Stimulated activated naive CD8-positive, alpha-beta T cell treated with anti-CD3 and anti-CD28 coated beads, Interleukin-15, Interleukin-2, amounts not matched to agents 100 ng/mL and 50 ng/mL, for 24 hours (primary cell): ENCODE results near the gene DMGDH.

Source experiments
- H3K27ac Mint-ChIP-seq: one replicate; pipeline ENCODE4 v1.8.0; 2021; ENCODE audit warnings: mild to moderate bottlenecking, mixed read lengths
- H3K27me3 Mint-ChIP-seq: one replicate; pipeline ENCODE4 v1.8.0; 2021; ENCODE audit warnings: mixed read lengths
- H3K36me3 Mint-ChIP-seq: one replicate; pipeline ENCODE4 v1.8.0; 2021; ENCODE audit warnings: low read depth, mixed read lengths
- H3K4me1 Mint-ChIP-seq: one replicate; pipeline ENCODE4 v1.8.0; 2021; ENCODE audit warnings: low read depth, mixed read lengths
- H3K4me3 Mint-ChIP-seq: one replicate; pipeline ENCODE4 v1.8.0; 2021; ENCODE audit warnings: mild to moderate bottlenecking, mixed read lengths
- H3K9me3 Mint-ChIP-seq: one replicate; pipeline ENCODE4 v1.8.0; 2021; ENCODE audit warnings: mixed read lengths

The DMGDH gene

GRCh38 chr5:78953092-78953800, 116.2 kb downstream of the DMGDH start:
- Mint-ChIP-seq H3K27ac (no peak overlapping the region), H3K27me3 (no peaks in the 10 kb centered on the region)

More at GRCh38 chr5:78953092-78953800, 116.2 kb downstream of the DMGDH start:
- no peak overlapping the region for H3K4me3 Mint-ChIP-seq
- H3K36me3 Mint-ChIP-seq: peaks cover 36% of the 10 kb centered on the region
- H3K9me3 Mint-ChIP-seq: no peaks in the 10 kb centered on the region
- peaks cover 10% of the 10 kb centered on the region for H3K4me1 Mint-ChIP-seq
